ENCODE measurements around the gene CNTN6.

GRCh38 chr3:1355691-1356090 lies 262.9 kb downstream of the CNTN6 start:
- TF ChIP-seq CTCF (optimal IDR thresholded peaks at IDR 0.05 in 1 of 3, IDR thresholded peaks at IDR 0.05 in 1 of 3, conservative IDR thresholded peaks at IDR 0.05 in 1 of 3; ENCODE audit: extremely low read depth in 1 of 3, insufficient read depth in 2 of 3, low read length in 3 of 3): no peak
- no peak for TF ChIP-seq EZH2 (IDR thresholded peaks at IDR 0.05; ENCODE audit: low read length)

Measured in keratinocyte (primary cell).